ENCODE data around the gene SLC26A1. TPM values are rescaled to one million over a fixed set of nuclear protein-coding genes. Genes with fewer than 3 reads are reported as not detected.

The SLC26A1 gene
- polyA plus RNA-seq, 1 donor from 2014 or later: 0.12 TPM

DNA sequence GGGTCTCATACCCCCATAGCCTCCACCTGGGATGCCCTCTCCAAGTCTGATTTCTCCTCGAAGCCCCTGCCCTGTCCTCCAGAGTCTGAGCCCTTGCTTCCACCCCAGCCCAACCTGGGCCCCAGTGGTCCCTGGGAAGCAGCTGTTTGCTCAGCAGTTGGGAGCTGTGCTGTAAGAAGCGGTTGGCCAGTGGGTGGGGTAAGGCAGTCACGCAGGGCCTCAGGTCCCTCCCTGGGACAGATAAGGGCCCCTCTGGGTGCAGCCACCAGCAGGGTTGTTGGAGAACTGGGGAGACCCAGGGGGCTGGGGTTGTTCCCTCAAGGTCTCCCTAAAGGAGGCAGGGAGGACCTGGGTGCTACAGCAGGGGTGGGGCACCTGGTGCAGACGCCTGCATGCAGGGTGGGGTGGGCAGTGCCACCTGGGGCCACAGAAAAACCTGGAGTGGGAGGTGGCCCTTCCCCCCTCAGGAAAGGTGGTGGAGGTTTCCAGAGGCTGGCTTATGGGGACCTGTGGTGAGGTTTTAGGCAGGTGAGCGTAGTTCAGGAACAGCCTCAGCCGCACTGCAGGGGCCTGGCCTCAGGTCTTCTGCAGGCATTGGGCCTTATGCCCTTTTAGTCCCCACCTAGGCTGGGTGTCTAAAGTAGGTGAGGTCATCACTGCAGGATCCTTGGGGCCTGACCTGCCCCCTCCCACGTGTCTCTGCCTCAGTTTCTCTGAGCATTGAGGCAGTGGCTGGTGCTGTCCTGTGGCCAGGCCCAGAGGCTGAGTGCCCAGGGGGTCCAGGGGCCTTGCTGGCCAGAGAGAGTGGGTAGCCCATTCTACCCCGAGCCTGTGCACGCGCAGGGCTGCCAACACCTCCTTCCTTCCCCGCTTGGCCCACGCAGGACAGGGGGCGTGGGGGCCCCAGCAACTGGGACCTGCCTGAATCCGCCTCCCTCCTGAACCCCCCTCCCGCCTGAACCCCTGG, 3.1 kb upstream of the SLC26A1 start:
- TF ChIP-seq EP300 (conservative IDR thresholded peaks at IDR 0.05; ENCODE audit: poor library complexity, severe bottlenecking) (no peak), POLR2AphosphoS5 (IDR thresholded peaks at IDR 0.05) (no peak), EZH2 (IDR thresholded peaks at IDR 0.05; ENCODE audit: borderline replicate concordance, insufficient read depth, low read length, poor library complexity, severe bottlenecking) (no peak), SMC3 (conservative IDR thresholded peaks at IDR 0.05; ENCODE audit: poor library complexity) (no peak), MXI1 (conservative IDR thresholded peaks at IDR 0.05; ENCODE audit: poor library complexity, severe bottlenecking) (no peak), TAF1 (IDR thresholded peaks at IDR 0.05; ENCODE audit: low read depth) (no peak)
- TF ChIP-seq, protein P1, sequence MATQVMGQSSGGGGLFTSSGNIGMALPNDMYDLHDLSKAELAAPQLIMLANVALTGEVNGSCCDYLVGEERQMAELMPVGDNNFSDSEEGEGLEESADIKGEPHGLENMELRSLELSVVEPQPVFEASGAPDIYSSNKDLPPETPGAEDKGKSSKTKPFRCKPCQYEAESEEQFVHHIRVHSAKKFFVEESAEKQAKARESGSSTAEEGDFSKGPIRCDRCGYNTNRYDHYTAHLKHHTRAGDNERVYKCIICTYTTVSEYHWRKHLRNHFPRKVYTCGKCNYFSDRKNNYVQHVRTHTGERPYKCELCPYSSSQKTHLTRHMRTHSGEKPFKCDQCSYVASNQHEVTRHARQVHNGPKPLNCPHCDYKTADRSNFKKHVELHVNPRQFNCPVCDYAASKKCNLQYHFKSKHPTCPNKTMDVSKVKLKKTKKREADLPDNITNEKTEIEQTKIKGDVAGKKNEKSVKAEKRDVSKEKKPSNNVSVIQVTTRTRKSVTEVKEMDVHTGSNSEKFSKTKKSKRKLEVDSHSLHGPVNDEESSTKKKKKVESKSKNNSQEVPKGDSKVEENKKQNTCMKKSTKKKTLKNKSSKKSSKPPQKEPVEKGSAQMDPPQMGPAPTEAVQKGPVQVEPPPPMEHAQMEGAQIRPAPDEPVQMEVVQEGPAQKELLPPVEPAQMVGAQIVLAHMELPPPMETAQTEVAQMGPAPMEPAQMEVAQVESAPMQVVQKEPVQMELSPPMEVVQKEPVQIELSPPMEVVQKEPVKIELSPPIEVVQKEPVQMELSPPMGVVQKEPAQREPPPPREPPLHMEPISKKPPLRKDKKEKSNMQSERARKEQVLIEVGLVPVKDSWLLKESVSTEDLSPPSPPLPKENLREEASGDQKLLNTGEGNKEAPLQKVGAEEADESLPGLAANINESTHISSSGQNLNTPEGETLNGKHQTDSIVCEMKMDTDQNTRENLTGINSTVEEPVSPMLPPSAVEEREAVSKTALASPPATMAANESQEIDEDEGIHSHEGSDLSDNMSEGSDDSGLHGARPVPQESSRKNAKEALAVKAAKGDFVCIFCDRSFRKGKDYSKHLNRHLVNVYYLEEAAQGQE (IDR thresholded peaks at IDR 0.05; ENCODE audit: borderline replicate concordance): no peak
- TF ChIP-seq, protein P2, sequence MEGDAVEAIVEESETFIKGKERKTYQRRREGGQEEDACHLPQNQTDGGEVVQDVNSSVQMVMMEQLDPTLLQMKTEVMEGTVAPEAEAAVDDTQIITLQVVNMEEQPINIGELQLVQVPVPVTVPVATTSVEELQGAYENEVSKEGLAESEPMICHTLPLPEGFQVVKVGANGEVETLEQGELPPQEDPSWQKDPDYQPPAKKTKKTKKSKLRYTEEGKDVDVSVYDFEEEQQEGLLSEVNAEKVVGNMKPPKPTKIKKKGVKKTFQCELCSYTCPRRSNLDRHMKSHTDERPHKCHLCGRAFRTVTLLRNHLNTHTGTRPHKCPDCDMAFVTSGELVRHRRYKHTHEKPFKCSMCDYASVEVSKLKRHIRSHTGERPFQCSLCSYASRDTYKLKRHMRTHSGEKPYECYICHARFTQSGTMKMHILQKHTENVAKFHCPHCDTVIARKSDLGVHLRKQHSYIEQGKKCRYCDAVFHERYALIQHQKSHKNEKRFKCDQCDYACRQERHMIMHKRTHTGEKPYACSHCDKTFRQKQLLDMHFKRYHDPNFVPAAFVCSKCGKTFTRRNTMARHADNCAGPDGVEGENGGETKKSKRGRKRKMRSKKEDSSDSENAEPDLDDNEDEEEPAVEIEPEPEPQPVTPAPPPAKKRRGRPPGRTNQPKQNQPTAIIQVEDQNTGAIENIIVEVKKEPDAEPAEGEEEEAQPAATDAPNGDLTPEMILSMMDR (IDR thresholded peaks at IDR 0.05; ENCODE audit: poor library complexity, severe bottlenecking): no peak
- Histone ChIP-seq H2AFZ (ENCODE audit: low read depth, low read length) (no peak overlapping the region), H3K9me2 (ENCODE audit: insufficient read depth, low read length) (no peaks in the 10 kb centered on the region), H3K27me3 (ENCODE audit: insufficient read depth, low read depth, low read length) (peaks cover 27% of the 10 kb centered on the region), H4K20me1 (ENCODE audit: insufficient read depth) (no peaks in the 10 kb centered on the region), H3K9ac (ENCODE audit: low read length) (no peak overlapping the region), H3K4me2 (ENCODE audit: low read length) (no peak overlapping the region), H3K79me2 (replicated peaks; ENCODE audit: insufficient read depth, low read length) (no peaks in the 10 kb centered on the region), H3K9me3 (ENCODE audit: low read length) (no peaks in the 10 kb centered on the region), H3K36me3 (ENCODE audit: insufficient read depth, low read length) (no peaks in the 10 kb centered on the region), H3K4me3 (ENCODE audit: low read length) (no peak overlapping the region), H3K27ac (ENCODE audit: low read length) (no peak overlapping the region), H3F3A (ENCODE audit: insufficient read depth, low read length, poor library complexity, severe bottlenecking) (no peaks in the 10 kb centered on the region)

DNA sequence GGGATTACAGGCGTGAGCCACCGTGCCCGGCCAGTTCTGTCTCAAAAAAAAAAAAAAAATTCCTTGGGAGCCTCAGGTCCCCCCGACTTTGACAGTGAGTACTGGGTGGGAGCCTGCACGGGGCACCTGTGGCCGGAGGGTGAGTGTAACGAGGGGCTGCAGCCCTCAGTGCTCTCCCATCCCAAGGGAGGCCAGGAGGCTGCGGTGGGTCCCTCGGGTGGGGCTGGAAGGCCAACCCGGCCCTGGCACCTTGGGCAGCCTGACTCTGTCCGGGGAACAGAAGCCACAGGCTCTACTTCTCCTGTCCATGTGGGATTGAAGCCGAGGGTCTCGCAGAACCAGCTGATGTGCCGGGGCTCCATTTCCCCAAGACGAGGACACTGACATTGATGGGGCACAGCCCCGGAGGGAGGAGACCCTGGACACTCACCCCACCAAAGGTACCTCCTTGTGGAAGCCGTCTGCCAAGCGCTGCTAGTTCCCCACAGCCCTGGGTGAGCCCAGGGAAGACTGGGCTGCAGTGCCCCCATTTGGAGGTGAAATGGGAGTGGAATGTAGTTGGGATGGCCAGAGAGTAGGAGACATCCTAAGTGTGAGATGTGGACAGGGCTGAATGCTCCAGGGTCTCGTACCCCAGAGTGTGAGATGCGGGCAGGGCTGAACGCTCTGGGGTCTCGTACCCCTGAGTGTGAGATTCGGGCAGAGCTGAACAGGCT, 2.3 kb upstream of the SLC26A1 start:
- Histone ChIP-seq H3K9me2 (ENCODE audit: insufficient read depth, low read length) (no peaks in the 10 kb centered on the region), H3K9me3 (ENCODE audit: low read length) (no peaks in the 10 kb centered on the region)

More for the DNA sequence above, 2.3 kb upstream of the SLC26A1 start:
- H3K36me3 ChIP-seq (ENCODE audit: insufficient read depth, low read length): no peaks in the 10 kb centered on the region
- no peaks in the 10 kb centered on the region for H4K20me1 ChIP-seq (ENCODE audit: insufficient read depth)
- H3K27ac ChIP-seq (ENCODE audit: low read length): no peak overlapping the region
- H3K4me2 ChIP-seq (ENCODE audit: low read length): no peak overlapping the region
- H3F3A ChIP-seq (ENCODE audit: insufficient read depth, low read length, poor library complexity, severe bottlenecking): no peaks in the 10 kb centered on the region
- no peak overlapping the region for H3K9ac ChIP-seq (ENCODE audit: low read length)
- no peak overlapping the region for H3K4me3 ChIP-seq (ENCODE audit: low read length)
- TF ChIP-seq EZH2 (IDR thresholded peaks at IDR 0.05; ENCODE audit: borderline replicate concordance, insufficient read depth, low read length, poor library complexity, severe bottlenecking): no peak
- no peak for TF ChIP-seq POLR2AphosphoS5 (IDR thresholded peaks at IDR 0.05)
- TF ChIP-seq EP300 (conservative IDR thresholded peaks at IDR 0.05; ENCODE audit: poor library complexity, severe bottlenecking): no peak
- TF ChIP-seq, protein P2 (IDR thresholded peaks at IDR 0.05; ENCODE audit: poor library complexity, severe bottlenecking): no peak
- TF ChIP-seq SMC3 (conservative IDR thresholded peaks at IDR 0.05; ENCODE audit: poor library complexity): no peak
- no peak for TF ChIP-seq MXI1 (conservative IDR thresholded peaks at IDR 0.05; ENCODE audit: poor library complexity, severe bottlenecking)
- TF ChIP-seq, protein P1 (IDR thresholded peaks at IDR 0.05; ENCODE audit: borderline replicate concordance): no peak
- TF ChIP-seq TAF1 (IDR thresholded peaks at IDR 0.05; ENCODE audit: low read depth): no peak
- no peak for TF ChIP-seq RAD21 (conservative IDR thresholded peaks at IDR 0.05)
- no peaks in the 10 kb centered on the region for H3K79me2 ChIP-seq (replicated peaks; ENCODE audit: insufficient read depth, low read length)
- H3K27me3 ChIP-seq (ENCODE audit: insufficient read depth, low read depth, low read length): peaks cover 20% of the 10 kb centered on the region
- H2AFZ ChIP-seq (ENCODE audit: low read depth, low read length): no peak overlapping the region

Data from neural cell (in vitro differentiated cells).